GM18505 (cell line): Measurements from ENCODE around the gene TMEM200C.
A peak's percentile ranks its signal among the peaks of the same experiment; 100 is the strongest.

ENCODE experiments used
- ATAC-seq: cut with Tn5 transposase; IDR thresholded peaks from one replicate; pipeline ENCODE4 v1.9.1; 2021; ENCODE audit not compliant: unreplicated experiment
- POLR2A ChIP-seq: IDR thresholded peaks from 4 replicates; pipeline ENCODE4 v1.6.1; 2011; ENCODE audit warnings: borderline replicate concordance; ENCODE audit not compliant: insufficient read depth, insufficient read length; ENCODE audit errors: extremely low read depth

Gene TMEM200C

DNA sequence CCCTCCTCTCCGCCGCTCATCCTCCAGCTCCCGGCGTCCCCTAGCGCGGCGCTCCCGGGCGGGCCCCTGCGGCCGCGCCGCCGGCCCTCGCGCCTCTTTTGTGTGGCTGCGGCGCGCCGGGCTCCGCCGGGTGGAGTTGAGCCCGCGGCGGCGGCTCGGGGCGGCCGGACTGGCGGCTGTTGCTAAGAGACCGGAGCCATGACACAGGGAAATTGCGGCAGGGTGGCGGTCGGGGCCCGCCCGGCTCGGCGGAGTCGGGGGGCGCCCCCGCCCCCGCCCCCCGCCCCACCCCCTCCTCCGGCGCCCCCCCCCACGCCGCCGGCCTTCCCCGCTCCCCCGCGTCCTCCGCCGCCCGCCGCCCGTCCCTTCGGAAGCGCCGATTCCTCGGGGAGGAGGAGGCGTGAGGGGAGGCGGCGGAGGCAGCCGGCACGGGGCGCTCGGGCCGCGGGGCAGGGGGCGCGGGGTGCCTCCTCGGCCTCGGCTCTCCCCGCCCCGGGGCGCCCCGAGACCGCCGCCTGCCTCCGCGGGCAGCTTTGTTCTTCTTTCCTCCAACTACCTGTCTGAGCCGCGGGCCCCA lies at the start of gene TMEM200C:
TMEM200C (minus strand) TSS at position 224 of the 577 bp plus-strand sequence. CDS start 3,459 bp downstream, outside the sequence.
- TF ChIP-seq POLR2A = no peak
- peak; percentile 40 for ATAC-seq

DNA sequence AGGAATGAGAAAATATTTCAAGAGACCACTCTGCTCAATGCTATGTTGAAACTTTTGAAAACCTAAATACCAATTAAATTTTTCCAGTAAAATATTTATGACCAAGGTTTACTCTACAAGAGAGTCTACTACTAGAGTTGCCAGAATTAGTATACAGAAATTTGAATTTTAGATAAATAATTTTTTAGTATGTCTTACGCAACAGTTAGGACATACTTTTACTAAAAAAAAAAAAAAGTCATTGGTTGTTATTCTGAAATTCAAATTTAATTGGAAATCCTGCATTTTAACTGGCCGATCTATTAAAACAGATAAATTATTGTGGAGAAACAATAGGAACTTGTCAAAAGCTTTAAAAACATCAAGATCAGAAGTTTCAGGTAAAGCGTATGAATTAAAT lies 49.1 kb upstream of the TMEM200C start:
- TF ChIP-seq POLR2A = no peak
- ATAC-seq = no peak

DNA sequence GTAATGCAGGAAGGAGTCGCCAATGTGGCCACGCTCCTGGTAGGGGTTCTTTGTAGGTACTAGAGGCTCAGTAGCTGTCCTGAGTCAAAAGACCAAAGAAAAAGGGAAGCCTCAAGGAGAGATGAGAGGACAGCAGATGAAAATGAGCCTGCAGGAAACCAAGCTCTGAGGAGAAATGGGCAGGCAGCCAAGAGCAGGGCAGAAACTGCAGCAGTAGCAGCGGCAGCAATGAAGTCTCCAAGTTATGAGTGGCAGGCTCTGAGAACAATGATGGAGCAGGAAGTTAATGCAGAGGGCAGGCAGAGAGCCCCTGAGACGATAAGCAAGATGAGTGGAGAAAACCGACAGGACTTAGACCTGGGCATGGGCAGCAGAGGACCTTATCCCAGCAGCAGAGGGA lies 48.2 kb upstream of the TMEM200C start:
- no peak for TF ChIP-seq POLR2A
- no peak for ATAC-seq

DNA sequence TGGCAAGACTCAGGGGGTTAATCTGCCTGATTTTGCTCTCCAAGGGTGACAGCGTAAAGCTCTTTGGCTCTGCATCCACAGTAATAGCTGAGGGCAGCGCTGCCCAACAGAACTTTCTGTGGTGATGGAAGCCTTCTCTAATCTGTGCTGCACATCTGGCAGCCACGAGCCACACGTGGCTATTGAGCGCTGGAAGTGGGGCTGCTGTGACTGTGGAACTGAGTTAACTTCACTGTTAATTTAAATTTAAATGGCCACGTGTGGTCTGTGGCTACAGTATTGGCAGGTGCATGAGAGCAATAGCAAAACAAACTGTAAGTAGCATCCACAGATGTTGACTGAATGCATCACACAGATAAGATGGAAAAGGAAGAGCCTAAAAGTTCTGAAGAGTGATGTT lies 47.3 kb upstream of the TMEM200C start:
- TF ChIP-seq POLR2A = no peak
- ATAC-seq = no peak

DNA sequence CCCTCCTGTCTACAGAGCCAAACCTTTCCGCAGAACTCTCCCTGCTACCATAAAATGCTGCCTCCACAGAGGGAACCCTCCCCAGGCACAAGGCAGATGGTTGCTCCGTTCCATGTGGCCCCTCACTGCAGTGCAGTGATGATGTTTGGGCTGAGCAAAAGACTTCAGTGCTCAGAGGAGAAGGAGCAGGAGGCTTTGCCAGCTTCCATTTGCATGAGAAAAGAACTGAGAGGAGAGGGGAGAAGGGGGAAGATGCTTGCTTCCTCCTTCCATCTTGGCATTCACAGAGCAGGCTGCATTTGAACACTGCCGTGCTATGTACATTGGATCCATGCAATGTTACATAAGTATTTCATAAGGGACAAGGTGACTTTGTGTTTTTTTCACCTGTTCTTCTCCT lies 46.6 kb upstream of the TMEM200C start:
- no peak for TF ChIP-seq POLR2A
- ATAC-seq = no peak

DNA sequence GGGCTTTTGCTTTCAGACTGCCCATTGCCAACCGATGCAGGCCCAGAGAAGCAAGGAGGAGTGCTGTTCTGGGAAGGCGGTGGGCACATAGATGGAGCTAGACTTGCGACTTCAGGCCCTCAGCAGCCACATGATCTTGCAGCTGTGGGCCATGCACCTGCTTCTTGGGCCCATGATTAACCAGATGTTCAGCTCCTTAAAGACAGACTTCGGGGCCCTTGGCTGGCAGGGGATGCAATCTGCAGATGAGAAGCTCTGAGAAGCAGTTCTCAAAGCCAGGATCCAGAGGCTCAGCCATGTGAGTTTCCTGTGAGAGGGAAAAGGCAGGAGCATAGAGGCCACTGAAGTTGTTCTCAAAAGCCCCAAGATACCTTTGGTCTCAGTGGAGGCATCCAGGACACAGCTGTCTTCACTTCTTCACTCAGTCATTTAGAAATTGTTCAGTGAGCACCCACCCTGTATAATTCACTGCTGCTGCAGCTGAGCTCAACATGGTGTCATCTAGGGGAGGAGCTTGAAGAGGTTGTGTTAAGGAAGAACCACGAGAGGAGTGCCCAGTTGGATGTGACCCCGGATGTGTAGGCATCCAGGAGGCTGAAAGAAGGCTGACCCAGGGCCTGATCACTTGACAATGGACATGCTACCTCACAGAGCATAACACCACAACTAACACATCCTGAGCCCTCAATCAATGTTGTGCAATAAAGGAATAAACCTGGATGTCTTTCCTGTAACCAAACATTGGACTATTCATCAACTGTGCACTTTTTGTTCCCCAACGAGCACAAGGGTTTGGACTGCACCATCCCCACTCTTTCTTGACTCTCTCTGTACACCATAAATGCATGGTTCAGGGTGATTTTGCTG lies 44.7 kb upstream of the TMEM200C start:
- no peak for TF ChIP-seq POLR2A

DNA sequence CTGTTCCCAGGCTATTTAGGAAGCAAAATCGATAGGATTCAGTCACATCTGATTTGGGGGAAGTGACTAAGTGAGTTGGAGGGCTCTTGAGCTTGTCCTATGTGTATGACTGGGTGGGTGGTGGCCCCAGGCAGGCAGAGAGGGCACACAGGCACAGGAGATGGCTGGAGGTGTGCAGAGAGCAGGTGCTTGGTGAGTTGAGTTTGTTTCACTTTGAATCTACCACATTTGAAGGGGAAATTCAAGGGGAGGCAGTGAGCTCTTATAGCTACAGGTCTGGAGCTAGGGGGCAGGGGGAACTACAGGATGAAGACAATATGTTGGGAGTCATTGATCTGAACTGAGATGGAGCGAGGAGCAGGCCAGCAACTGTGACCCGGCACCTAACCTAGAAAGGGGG lies 42.5 kb upstream of the TMEM200C start:
- ATAC-seq = no peak

More for the DNA sequence above, 44.7 kb upstream of the TMEM200C start:
- no peak for ATAC-seq

DNA sequence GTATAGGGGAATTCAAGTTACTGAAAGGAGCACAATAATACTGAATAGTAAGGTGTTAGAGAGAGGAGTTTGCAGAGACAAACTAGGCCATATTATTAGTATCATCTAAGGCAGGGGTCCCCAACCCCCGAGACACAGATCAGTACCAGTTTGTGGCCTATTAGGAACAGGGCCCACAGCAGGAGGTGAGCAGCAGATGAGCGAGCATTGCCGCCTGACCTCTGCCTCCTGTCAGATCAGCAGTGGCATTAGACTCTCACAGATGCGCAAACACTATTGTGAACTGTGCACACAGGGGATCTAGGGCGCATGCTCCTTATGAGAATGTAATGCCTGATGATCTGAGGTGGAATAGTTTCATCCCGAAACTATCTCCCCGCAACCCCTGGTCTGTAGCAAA lies 41.8 kb upstream of the TMEM200C start:
- no peak for ATAC-seq
- no peak for TF ChIP-seq POLR2A

More for the DNA sequence above, 42.5 kb upstream of the TMEM200C start:
- TF ChIP-seq POLR2A = no peak

DNA sequence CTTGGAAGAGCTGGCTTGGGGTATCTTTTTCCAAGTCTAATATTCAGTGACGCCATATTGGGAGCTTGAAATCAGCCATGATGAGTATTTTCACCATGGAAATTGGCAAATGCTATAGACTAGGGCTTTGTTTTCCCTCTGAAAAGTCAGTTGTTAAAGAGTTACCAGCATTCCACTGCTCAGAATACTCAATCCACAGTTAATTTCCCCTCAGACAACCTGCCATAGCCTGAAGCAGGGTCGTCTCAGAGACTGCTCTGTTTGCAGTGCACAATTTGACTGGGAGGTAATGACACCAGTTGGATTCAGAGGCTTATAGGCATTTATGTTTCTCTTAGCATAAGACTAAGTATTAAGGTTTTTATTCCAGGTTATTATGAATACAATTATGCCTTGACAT lies 35.5 kb upstream of the TMEM200C start:
- TF ChIP-seq POLR2A = no peak
- no peak for ATAC-seq

DNA sequence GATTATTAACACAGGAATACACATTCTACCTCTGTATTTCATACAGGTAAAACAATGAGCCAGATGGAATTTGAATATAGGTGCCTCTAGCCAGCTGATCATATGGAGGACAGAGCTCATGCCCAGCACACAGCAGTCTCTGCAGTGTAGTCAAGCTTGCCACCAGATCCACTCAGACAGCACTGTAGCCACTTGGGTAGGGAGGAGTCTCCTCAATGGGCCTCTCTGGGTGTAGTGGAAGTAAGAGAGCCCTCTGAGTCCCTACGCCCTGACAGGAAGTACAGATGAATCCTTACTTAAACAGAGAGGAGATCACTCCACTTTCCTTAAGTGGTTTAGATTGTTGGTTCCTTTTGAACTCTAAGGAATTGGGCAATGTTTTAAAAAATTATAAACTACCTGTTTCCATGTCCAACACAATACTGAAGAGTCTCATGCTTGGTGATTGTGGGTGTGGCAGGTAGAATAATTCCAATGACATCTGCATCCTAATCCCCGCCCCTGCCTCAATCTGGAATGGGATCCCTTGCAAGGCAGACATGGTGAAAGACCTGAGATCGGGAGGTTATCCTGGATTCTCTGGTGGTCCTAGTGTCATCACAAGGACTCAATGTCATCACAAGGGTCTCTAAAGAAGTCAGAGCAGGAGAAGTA lies 23.0 kb upstream of the TMEM200C start:
- no peak for ATAC-seq
- TF ChIP-seq POLR2A = no peak

DNA sequence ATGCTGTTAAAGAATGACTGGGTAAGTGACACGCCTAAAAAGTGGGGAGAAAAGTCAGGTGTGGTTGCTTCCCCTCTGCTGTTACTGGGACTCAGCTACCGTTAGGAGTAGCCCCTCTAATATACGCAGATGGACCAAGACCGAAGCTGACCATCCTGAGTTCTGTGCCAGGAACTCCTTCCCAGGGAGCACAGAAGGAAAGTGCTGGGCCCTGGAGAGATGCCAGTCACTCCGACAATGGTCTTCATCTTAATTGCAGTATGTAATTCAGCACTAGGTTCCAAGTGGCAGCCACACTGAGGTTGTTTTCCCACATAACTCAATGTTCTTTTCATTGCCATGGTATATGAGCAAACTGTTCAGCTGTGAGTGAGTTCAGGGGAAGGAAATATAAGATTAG lies 19.6 kb upstream of the TMEM200C start:
- ATAC-seq = no peak
- no peak for TF ChIP-seq POLR2A

DNA sequence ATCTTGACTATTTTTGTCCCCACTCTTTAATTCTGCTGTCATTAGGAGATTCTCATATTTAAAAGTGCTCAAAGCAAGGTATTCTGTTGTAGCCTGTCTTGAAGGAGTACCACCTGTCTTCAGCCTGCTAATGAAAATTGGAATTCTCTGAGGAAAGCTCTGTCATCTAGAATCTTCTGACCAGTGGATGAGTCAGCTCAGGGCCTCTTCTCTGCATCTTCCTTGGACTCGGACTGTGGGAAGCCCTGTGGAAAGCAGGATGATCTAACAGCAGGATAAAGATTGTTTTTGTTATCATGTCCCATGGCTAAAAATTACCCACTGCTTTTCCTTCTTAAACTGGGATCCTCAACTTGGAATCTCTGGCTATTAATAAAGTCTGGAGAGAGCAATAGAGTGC lies 18.7 kb upstream of the TMEM200C start:
- TF ChIP-seq POLR2A = no peak
- no peak for ATAC-seq

DNA sequence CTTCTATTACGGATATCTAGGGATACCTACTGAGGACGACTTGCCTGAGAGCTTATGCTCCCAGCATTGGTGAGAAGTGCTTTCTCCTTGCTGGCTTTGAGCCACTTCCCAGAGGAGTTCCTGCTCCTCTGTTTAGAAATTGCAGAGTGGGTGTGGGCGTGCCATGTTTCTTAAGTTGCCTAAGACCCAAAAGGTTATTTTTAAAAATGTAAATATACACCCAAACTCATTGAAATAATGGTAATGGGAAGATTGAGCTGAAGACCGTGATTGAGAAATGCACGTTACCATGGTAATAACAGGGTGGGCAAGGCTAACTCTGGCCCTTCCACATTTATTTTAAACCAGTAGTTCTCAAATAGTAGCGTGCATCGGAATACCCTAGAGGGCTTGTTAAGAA lies 17.2 kb upstream of the TMEM200C start:
- ATAC-seq = no peak
- no peak for TF ChIP-seq POLR2A

DNA sequence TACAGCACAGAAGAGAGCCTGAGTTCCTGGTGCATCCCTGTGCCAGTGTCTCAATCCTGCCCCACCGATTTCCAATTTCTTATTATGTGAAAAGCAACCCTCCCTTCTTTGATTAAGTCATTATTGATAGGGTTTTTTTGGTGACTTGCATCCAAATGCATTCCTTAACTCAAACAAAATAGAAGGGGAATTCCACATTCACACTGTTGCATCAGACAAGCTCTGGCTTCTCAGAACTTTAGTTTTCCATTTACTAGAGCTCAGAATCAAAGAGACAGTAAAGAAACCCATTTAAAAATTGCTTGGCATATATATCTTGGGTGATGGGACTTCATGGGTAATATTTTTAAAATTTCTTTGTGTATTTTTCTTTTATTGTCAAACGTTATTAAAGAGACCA lies 13.8 kb upstream of the TMEM200C start:
- no peak for TF ChIP-seq POLR2A
- no peak for ATAC-seq
